HG03520 (cell line): ENCODE data around the gene DUOX2.
"Not testable (repeated sequence)": the region's sequence is repeated elsewhere in the genome, so short reads cannot be mapped to it uniquely, and the experiment has no call there.

Experiments
- ATAC-seq: cut with Tn5 transposase; IDR thresholded peaks from one replicate; pipeline ENCODE4 v1.9.1; 2021; ENCODE audit warnings: mild to moderate bottlenecking, moderate library complexity; ENCODE audit not compliant: unreplicated experiment

The DUOX2 gene

GRCh38 chr15:45102226-45102625, 11.7 kb downstream of the DUOX2 start:
- no peak for ATAC-seq

GRCh38 chr15:45101749-45102148, 12.2 kb downstream of the DUOX2 start:
- ATAC-seq = no peak

- ATAC-seq = no peak
Measured at GRCh38 chr15:45100884-45101625, 12.9 kb downstream of the DUOX2 start.

- no peak for ATAC-seq
Measured at GRCh38 chr15:45099549-45100165, 14.3 kb downstream of the DUOX2 start.

GRCh38 chr15:45097466-45097865, 16.5 kb downstream of the DUOX2 start:
- ATAC-seq = no peak

GRCh38 chr15:45095661-45096060, 18.3 kb downstream of the DUOX2 start:
- ATAC-seq = no peak

- no peak for ATAC-seq
Measured at GRCh38 chr15:45094358-45094730, 19.6 kb downstream of the DUOX2 start.

- ATAC-seq = no peak
Measured at GRCh38 chr15:45093622-45094357, 20.2 kb downstream of the DUOX2 start.

GRCh38 chr15:45093013-45093412, 21.0 kb downstream of the DUOX2 start:
- ATAC-seq = no peak

- ATAC-seq = no peak
Measured at GRCh38 chr15:45091576-45091975, 22.4 kb downstream of the DUOX2 start.

GRCh38 chr15:45091161-45091560, 22.8 kb downstream of the DUOX2 start:
- ATAC-seq = no peak

- no peak for ATAC-seq
Measured at GRCh38 chr15:45089712-45090373, 24.1 kb downstream of the DUOX2 start.

- ATAC-seq = no peak
Measured at GRCh38 chr15:45088801-45089711, 24.9 kb downstream of the DUOX2 start.

GRCh38 chr15:45087513-45087912, 26.5 kb downstream of the DUOX2 start:
- ATAC-seq = no peak

GRCh38 chr15:45084163-45084562, 29.8 kb downstream of the DUOX2 start:
- ATAC-seq = no peak

GRCh38 chr15:45083223-45083622, 30.7 kb downstream of the DUOX2 start:
- ATAC-seq = no peak

GRCh38 chr15:45082412-45082811, 31.6 kb downstream of the DUOX2 start:
- ATAC-seq = not testable (repeated sequence)

- ATAC-seq = not testable (repeated sequence)
Measured at GRCh38 chr15:45080593-45080992, 33.4 kb downstream of the DUOX2 start.

GRCh38 chr15:45079628-45080246, 34.2 kb downstream of the DUOX2 start:
- ATAC-seq = not testable (repeated sequence)

GRCh38 chr15:45079201-45079600, 34.8 kb downstream of the DUOX2 start:
- ATAC-seq = not testable (repeated sequence)
